ENCODE results near the gene IRX4.

DNA sequence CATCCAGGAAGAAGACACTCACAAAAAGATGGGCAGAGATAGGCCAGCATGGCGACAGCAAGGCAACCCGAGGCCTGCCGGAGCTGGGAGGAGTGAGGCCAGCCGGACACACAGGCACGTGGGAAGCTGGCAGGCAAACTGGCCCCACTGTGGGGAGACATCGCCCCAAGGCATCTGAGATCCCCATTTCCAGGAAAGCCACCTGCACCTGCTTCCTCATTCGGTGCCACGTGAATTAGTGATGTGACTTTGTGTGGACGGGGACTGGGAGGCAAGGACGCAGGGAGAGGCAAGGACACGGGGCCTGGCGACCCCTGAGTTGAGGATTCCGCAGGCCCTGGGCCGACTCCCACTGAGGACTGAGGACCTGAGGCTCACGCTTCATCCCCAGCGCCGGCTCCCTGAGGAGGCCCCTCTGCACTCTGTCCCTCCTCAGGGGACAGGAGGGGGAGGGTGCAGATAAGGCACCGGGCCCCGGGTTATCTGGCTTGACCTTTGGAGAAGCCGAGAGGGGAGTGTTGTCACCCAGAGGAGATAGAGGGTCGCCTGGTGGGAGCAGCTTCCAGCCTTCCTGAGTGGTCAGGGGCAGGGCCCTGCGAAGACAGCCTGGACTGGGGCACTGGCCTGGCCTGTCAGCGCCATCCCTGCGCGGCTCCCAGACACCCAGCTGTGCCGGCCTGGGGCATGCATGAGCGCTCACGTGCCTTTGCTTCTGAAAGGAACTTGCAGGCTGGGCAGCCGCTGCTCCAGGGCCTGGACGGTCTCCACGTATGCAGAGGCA, 41.8 kb downstream of the IRX4 start:
- no peak for TF ChIP-seq ETV6 (IDR thresholded peaks at IDR 0.05; ENCODE audit: borderline replicate concordance in 1 of 2, low read depth in 2 of 2, low read length in 1 of 2)
- TF ChIP-seq ETV6 (CRISPR knock-in tag; IDR thresholded peaks at IDR 0.05; ENCODE audit: borderline replicate concordance), result no peak
- no peak for TF ChIP-seq ZBTB7A (IDR thresholded peaks at IDR 0.05; ENCODE audit: borderline replicate concordance, control insufficient read depth, low read depth, low read length)

Measured in K562 (cell line).